KBM-7 (cell line): ENCODE results near the gene SORBS1.

Experiments
- DNase-seq: peaks from one replicate; pipeline ENCODE4 v3.0.0-alpha.2; 2015
- in situ Hi-C: fragments of 300-500 bp; cut with MboI; formaldehyde crosslinking; loops from 2 replicates; pipeline ENCODE4 v1.14.3; 2020; ENCODE audit warnings: low sequenced_read_pairs, low pct_unique_long_range_greater_than_20kb, mixed read lengths

SORBS1 gene

GRCh38 chr10:95326396-95326795 is 234.8 kb downstream of the SORBS1 start:
- no peak for DNase-seq
- in situ Hi-C loops = no loop called here

GRCh38 chr10:95325863-95326262 is 235.3 kb downstream of the SORBS1 start:
- in situ Hi-C loops = no loop called here
- DNase-seq = no peak

GRCh38 chr10:95324436-95325268 is 236.5 kb downstream of the SORBS1 start:
- in situ Hi-C loops = no loop called here
- no peak for DNase-seq

GRCh38 chr10:95321554-95322301 is 239.4 kb downstream of the SORBS1 start:
- no peak for DNase-seq
- in situ Hi-C loops = no loop called here

- DNase-seq = no peak
- in situ Hi-C loops = no loop called here
Observed at GRCh38 chr10:95319239-95319638, 241.9 kb downstream of the SORBS1 start.

GRCh38 chr10:95315509-95315908 is 245.7 kb downstream of the SORBS1 start:
- DNase-seq = no peak
- in situ Hi-C loops = no loop called here

- in situ Hi-C loops = no loop called here
- no peak for DNase-seq
Observed at GRCh38 chr10:95314192-95314918, 246.8 kb downstream of the SORBS1 start.

- in situ Hi-C loops = no loop called here
- no peak for DNase-seq
Observed at GRCh38 chr10:95312986-95313495, 248.1 kb downstream of the SORBS1 start.

- in situ Hi-C loops = no loop called here
- no peak for DNase-seq
Observed at GRCh38 chr10:95312257-95312656, 248.9 kb downstream of the SORBS1 start.

GRCh38 chr10:95309958-95310357 is 251.2 kb downstream of the SORBS1 start:
- in situ Hi-C loops = no loop called here
- no peak for DNase-seq

- in situ Hi-C loops = no loop called here
- peak; percentile 80 for DNase-seq
Observed at GRCh38 chr10:95308389-95309302, 252.5 kb downstream of the SORBS1 start.

- DNase-seq = no peak
- in situ Hi-C loops = no loop called here
Observed at GRCh38 chr10:95306851-95307250, 254.3 kb downstream of the SORBS1 start.

GRCh38 chr10:95306318-95306650 is 254.9 kb downstream of the SORBS1 start:
- in situ Hi-C loops = no loop called here
- DNase-seq = no peak

- DNase-seq = no peak
- in situ Hi-C loops = no loop called here
Observed at GRCh38 chr10:95305606-95306317, 255.4 kb downstream of the SORBS1 start.

GRCh38 chr10:95304976-95305375 is 256.2 kb downstream of the SORBS1 start:
- in situ Hi-C loops = no loop called here
- no peak for DNase-seq

- in situ Hi-C loops = no loop called here
- DNase-seq = no peak
Observed at GRCh38 chr10:95304463-95304862, 256.7 kb downstream of the SORBS1 start.

- in situ Hi-C loops = no loop called here
- DNase-seq = no peak
Observed at GRCh38 chr10:95303950-95304349, 257.2 kb downstream of the SORBS1 start.

- DNase-seq = no peak
- in situ Hi-C loops = no loop called here
Observed at GRCh38 chr10:95303535-95303934, 257.6 kb downstream of the SORBS1 start.
